HG03460 (cell line): Measurements from ENCODE around the gene KPNA6.
"Not testable (repeated sequence)": the region's sequence is repeated elsewhere in the genome, so short reads cannot be mapped to it uniquely, and the experiment has no call there.

Source experiments
- ATAC-seq: cut with Tn5 transposase; IDR thresholded peaks from one replicate; pipeline ENCODE4 v1.9.1; 2021; ENCODE audit not compliant: unreplicated experiment

KPNA6 gene

DNA sequence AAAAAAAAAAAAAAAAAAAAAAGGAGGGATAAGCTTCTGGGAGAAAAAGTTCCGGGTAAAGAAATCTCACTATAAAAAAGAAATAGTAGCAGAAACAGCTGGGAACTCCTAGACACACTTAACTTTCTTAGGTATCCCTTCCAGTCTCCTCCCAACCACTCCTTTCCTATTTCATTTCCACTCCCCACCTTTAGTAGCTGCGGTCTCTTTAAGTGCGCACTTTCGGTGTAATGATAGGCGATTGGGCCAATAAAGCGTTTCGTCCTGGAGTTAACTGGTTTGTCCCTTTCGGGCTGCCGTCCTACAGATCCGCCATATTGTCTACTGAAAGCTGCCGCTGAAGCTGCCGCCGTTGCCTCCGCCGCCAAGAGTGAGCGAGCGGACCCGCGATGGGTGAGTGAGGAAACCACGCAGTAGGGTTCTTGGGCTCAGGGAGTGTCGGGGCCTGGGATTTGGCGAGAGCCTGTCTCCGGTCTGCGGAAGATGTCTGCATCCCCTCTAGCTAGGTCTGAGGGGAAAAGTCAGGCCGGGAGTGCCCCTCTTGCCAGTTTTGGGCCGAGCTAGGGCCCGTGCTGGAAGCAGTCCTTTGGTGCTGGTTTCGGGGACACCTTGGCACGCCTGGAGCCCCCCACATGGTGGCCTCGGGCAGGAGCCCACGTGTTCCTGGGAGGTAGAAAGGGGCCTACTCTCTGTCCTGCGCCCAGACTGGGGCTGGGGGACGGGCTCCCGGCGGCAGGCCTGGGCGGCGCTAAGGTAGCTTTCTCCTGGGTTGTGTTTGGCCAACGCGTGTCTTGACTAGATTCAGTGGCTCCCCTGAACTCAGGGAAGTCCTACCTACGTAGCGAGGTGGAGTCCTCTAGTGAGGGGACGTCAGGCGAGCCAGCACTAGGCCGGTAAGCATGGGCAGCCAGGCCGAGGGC lies at the start of gene KPNA6:
TSS of gene KPNA6 (plus strand) at position 315 of the 920 bp plus-strand sequence. CDS start at position 390, 75 bp downstream.
- ATAC-seq: peak; percentile 57

DNA sequence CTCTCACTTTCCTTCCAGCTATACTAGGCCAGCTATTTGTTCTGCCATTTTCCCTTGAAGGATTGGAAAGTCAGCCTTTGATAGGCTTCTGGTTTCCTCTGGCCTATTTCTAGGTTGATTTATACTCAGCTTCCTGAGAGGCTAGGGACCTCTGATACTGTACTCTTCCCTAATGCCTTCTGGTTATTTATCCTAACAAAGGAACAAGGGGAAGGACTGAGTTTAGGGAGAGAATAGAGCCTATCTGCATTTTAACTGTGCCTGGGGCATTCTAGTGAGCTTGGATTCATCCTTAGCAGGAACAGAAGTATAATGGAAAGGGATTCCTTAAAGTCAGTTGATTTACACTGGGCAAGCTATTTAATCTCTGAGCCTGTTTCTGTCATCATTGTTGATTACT lies 46.9 kb upstream of the KPNA6 start:
- ATAC-seq: no peak

DNA sequence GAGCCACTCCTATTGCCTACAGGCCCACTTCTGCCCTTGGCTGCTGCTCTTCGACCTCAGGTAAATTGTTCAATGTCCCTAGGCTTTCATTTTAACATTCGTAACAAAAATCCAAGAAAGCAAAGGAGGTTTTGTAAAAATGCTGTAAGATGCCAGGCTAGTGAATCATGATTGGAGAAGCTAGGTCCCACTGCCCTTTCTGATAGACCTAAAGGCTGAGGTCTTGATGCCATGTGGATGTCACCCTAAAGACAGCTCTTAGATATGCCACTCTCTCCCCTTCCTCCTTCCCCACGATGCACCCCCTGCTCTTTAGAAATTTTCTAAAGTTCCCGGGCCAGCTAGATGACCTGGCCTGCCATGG lies 45.0 kb upstream of the KPNA6 start:
- ATAC-seq: no peak

DNA sequence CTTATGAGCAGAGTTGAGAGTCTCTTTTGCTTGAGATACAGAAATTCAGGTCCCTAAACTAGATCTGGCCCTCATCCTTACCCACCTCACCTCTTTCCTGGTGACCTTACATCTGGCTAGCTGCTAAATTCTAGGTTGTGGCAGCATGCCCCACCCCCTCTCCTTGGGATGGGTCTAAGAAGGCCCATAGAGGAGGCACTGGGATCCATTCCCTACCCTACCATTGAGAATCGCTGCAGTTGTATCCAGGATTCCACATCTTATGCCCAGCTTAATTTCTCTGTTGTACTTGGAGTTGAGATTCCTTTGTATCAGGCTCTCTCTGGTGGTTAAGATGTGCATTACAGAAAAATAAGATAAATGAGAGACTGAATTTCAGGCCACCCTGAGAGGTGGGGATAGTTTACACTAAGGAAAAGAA lies 44.6 kb upstream of the KPNA6 start:
- no peak for ATAC-seq

DNA sequence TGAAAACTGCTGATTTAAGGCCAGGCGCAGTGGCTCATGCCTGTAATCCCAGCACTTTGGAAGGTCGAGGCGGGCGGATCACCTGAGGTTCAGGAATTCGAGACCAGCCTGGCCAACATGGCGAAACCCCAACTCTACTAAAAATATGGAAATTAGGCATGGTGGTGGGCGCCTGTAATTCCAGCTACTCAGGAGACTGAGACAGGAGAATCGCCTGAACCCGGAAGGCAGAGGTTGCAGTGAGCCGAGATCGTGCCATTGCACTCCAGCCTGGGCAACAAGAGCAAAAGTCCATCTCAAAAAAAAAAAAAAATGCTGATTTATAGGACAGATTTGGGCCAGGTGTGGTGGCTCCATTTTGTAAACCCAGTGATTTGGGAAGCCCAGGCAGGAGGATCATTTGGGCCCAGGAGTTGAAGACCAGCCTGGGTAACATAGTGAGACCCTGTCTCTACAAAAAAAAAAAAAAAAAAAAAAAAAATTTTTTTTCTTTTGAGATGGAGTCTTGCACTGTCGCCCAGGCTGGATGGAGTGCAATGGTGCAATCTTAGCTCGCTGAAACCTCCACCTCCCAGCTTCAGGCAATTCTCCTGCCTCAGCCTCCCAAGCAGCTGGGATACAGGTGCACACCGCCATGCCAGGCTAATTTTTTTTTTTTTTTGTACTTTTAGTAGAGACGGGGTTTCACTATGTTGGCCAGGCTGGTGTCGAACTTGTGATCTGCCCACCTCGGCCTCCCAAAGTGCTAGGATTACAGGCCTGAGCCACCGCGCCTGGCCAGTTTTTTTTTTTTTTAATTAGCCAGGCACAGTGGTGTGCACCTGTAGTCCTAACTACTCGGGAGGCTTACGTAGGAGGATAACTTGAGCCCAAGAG lies 42.0 kb upstream of the KPNA6 start:
- ATAC-seq: not testable (repeated sequence)

DNA sequence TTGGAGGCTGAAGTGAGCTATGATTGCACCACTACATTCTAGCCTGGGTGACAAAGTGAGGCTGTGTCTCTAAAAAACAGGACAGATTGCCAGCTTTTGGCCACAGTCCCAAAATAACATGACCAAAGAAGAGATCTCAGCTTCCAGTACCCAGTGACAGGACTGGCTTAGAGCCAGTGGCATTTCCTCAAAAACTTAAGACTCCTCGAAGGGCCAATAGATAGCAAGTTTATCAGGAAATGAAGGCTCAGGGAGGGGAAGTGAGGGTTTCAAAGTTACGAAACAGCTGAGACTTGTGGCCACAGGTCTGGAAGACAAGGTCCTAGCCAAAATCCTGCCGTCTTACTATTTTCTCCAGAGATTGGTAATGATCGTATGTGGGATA lies 41.4 kb upstream of the KPNA6 start:
- ATAC-seq: no peak

DNA sequence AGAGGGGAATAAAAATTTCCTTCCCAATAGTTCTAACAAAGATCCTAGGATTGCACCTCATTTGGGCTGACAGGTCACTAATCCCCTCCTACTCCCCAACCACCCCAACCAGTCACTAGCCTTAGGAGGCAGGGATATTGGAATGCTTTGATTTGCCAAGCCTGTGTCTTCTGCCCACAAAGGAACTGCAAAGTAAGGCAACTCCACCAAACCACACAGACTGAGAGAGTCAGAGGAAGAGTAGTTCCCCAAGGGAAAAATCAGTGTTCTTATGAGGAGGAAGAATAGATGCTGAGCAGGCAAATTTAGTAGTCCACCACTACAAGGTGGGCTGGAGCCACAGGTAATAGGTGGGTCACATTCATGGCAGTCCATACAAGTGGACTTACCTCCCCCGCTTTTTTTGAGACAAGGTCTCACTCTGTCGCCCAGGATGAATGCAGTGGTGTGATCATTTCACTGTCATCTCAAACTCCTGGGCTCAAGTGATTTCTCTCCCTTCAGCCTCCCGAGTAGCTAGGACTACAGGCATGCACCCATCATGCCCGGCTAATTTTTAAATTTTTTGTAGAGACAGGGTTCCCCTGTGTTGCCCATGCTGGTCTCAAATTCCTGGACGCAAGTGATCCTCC lies 38.8 kb upstream of the KPNA6 start:
- ATAC-seq: no peak

DNA sequence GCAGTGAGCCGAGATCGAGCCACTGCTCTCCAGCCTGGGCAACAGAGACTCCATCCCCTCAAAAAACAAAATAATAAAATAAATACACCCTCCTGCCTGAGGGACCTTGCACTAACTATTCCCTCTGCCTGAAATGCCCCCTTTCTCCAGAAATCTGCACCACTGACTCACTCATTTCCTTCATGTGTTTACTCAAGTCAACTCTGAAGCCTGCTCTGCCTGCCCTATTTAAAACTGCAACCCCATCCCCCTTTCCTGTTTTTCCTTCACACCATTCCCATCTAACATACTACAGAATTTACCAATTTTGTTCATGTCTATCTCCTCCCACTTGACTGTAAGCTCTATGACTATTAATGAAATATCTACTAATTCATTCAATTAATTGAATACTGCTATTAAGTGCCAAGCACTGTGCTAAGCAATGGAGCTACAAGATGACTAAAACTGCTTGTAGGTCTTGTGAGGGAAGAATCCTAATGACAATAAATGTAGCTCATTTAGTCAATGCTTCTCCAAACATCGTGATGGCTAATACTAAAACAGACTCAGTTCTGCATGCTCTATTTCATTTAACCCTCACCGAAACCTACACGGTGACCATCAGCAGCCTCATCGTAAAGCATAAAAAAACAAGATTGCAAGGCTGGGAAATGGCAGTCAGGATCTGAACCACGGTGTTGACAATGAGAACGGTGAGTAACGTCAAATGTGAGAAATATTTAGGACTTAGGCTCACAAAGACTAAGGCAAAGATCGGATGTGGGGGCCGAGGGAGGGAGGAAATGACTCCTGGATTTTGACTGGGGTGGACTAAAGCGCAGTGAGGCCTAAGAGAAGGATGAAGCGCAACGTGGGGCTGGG lies 35.9 kb upstream of the KPNA6 start:
- no peak for ATAC-seq

DNA sequence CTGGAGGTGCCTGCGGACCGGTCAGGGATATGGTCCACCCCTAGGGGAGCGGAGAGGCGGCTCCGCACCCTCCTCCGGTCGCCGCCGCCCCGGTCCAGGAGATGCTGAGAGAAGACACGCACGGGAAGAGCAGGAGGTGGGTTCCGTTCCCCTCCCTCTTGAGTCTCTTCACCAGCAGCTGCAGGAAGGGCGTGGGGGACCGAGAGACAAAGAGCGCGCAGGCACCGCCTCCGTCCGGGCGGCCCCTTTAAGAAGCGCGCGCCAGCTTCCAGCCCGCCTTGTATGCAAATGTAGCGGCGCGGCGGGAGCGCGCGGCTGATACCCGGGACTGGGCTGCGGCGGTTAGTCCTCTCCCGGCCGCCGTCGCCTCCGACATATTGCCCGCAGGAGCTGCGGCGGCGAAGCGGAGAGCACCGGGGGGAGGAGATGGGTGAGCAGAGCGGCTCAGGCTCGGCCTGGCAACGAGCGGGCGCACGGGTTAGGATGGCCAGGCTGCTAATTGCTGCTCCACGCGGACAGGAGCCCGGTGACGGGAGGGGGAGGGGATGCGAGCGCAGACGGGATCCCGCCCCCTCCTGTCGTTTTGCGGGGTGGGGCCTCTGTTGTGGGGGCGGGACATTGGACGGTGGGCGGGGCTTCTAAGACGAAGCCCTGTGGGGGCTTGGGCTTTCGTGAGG lies 35.1 kb upstream of the KPNA6 start, which contains the start of gene TMEM39B:
TSS of gene TMEM39B (plus strand) at position 318 of the 677 bp plus-strand sequence. CDS start at position 427, 109 bp downstream.
- peak; percentile 75 for ATAC-seq

DNA sequence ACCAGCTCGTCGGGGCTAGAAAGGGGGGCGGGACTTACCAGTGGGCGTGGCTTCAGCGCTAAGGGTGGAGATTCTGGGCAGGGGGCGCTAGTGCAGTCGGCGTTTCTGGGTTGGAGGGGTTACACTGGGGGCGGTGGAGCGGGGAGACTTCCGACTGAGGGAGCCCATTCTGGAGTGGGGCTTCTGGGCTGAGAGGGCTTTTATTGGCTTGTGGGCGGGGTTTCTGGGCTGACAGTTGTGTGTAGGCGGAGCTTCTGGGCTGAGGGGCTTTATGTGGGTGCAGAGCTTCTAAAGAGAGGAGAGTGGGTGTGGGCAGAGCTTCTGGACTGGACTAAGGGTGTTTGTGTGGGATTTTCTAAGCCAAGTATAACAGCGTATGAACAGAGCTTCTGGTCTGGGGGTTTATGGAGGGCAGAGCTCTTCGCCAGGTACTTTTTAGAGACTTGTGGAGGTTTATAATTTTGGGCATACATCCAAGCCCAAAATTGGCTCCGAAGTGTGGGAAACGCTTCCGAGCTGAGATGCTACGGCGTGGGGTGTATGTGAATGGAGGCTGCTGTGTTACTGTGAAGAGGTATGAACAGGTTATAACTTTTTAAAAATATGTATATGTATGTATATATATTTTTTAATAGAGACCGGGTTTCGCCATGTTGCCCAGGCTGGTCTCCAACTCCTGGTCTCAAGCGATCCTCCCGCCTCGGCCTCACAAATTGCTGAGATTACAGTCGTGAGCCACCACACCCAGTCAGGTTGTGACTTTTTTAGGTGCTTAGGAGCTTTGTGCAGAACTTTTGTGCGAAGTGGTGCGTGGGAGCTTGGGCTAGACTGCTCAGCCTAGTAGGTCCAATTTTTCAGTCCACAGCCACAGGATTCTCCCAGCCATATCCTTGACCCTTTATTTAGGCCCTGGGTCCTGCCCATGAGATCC lies 34.3 kb upstream of the KPNA6 start:
- no peak for ATAC-seq

DNA sequence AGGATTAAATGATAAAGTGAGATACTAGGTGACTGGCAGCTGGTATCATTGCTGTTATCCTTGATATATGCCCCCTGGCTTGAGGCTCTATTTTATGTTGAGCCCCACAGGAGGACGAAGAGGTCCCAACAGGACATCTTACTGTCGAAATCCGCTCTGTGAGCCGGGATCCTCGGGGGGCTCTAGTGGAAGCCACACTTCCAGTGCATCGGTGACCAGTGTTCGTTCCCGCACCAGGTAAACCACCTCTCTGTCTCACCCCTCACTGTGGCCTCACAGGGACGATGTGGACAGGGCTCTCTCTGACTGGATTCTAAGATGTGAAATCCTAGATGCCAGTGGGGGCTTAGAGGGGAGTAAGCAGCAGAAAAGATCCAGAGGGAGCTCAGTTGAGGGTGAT lies 33.0 kb upstream of the KPNA6 start:
- no peak for ATAC-seq

DNA sequence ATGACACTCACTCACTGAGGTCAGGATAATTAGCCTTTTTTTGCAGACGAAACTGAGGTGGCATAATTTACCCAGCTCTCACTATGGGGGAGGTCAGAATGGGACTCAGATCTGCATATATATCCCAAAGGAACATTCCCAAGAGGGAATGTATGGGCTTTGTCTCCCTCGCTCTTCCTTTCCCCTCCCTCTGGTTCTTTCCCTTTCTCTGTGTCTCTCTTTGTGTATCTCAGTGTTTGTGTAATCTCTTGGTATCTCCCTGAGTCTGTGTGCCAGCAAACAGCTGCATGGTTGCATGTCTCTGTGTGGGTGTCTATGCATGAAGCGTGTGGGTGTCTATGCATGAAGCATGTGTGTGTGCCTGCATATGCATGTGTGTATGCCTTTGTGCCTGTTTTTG lies 30.4 kb upstream of the KPNA6 start:
- no peak for ATAC-seq

DNA sequence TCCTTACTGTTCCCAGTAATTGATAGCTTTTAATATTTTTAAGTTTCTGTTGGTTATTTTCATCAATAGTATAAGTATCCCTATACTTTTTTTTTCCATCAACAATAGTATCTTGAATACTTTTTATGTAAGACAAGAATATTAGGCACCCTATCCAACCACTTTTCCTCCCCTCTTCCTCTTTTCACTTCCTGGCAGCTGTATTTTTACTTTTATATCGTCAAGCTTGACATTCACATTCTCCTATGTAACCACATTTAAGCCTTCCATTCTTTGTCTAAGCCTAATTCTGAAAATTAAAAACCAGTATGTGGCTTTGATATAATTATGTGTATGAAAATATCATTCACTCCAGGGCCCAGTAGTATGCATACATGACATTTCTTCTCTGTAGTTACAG lies 25.8 kb upstream of the KPNA6 start:
- no peak for ATAC-seq

DNA sequence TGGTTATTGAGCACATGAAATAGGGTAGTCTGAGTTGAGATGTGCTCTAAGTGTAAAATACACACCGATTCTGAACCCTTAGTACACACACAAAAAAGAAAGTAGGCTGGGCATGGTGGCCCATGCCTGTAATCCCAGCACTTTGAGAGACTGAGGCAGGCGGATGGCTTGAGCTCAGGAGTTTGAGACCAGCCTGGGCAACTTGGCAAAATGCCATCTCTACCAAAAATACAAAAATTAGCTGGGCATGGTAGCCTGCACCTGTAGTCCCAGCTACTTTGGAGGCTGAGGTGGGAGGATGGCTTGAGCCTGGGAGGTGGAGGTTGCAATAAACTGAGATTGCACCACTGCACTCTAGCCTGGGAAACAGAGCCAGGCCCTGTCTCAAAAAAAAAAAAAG lies 21.5 kb upstream of the KPNA6 start:
- not testable (repeated sequence) for ATAC-seq

DNA sequence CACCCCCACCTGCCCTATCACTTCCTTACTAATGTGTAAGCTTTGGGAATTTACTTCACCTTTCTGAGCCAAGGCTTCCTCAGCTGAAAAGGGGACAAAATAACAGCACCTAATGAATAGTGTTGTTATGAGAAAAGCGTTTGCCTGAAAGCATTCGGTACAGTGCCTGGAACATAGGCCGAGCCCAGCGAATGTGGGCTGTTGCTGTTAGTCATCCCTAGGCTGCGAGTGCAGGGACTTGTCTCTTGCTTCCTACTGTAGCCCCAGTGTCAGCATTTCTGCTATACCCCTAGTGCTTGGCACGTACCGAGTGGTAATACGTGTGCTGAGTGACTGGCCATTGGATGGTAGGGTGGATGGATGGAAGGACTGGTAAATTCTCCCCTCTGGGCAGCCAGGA lies 16.7 kb upstream of the KPNA6 start:
- ATAC-seq: no peak

DNA sequence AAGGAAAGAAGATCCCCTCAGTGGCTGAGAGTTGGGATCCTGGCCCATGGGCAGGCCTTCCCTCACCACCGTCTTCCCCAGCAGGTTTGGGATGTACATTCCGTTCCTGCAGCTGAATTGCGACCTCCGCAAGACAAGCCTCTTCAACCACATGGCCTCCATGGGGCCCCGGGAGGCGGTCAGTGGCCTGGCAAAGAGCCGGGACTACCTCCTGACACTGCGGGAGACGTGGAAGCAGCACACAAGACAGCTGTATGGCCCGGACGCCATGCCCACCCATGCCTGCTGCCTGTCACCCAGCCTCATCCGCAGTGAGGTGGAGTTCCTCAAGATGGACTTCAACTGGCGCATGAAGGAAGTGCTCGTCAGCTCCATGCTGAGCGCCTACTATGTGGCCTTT lies 16.3 kb upstream of the KPNA6 start:
- no peak for ATAC-seq

DNA sequence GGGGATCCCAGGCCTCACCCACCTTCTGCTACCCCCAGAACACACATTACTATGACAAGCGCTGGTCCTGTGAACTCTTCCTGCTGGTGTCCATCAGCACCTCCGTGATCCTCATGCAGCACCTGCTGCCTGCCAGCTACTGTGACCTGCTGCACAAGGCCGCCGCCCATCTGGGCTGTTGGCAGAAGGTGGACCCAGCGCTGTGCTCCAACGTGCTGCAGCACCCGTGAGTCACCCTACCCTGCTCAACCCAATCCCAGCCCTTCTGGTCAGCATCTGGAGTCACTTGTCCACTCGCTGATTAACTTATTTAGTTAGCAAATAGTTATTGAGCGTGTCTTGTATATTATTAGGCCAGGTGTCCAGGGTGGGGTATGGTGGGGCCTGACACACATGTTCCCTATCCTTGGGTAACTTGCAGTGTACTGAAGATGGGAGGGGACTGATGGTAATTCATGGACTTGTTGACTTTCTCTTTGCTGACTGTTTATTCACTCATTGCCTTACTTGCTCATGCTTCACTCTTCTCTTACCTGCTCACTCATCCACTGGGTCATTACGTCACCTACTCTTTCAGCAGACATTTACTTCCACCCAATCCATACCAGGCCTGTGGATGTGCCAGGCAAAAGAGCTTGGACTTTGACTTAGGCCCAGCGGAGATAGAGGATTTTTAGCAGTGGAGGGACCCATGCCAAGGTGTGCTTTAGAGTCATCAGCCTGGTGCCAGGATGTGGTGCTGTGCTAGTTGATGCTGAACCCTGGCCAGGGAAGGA lies 12.9 kb upstream of the KPNA6 start:
- no peak for ATAC-seq

DNA sequence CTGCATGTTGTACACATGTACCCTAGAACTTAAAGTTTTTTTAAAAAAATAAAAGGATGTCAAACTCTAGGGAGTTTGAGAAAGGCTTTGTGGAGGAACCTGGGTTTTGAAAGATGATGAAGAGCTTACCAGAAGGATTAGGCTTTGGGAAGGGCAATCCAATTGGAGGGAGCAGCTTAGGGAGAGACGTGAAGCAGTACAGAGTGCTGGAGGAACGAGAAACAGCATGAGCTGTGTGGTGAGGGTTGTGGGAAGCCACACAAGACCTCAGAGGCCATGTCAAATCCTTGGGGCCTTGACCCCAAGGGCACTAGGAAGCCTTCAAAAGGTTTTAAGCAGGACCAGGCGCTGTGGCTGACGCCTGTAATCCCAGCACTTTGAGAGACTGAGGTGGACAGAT lies 8.4 kb upstream of the KPNA6 start:
- no peak for ATAC-seq
